GM12878 (cell line): ENCODE results near the gene DYNLT2B. TPM values are rescaled to one million over a fixed set of nuclear protein-coding genes. Genes with fewer than 3 reads are reported as not detected.
"Not testable (repeated sequence)": the region's sequence is repeated elsewhere in the genome, so short reads cannot be mapped to it uniquely, and the experiment has no call there.

ENCODE experiments used
- ATAC-seq: fragments of 200-7000 bp; cut with Tn5 transposase; 3 replicates; pipeline ENCODE4 v1.9.1; 2020; ENCODE audit warnings: mild to moderate bottlenecking, moderate library complexity
- BruUV-seq: library from RNA; stranded (reverse); fragments of 400-500 nt; replicated peaks from 2 replicates; lab custom pipeline; 2021; lab: Mats Ljungman, UMichigan
- CTCF ChIA-PET: fragments of 300-600 bp; sonication (Branson Sonifier 250); formaldehyde crosslinking; extraction: SDS; loops from one replicate; lab custom pipeline; 2021; ENCODE audit warnings: inconsistent platforms; lab: Yijun Ruan, JAX
- POLR2A ChIA-PET: fragments of 350-600 bp; formaldehyde crosslinking; extraction: SDS; loops from one replicate; lab custom pipeline; 2021; ENCODE audit warnings: inconsistent platforms; lab: Charles Lee
- RAD21 ChIA-PET: fragments of 300-600 bp; sonication (Branson Sonifier 250); formaldehyde crosslinking; loops from one replicate; lab custom pipeline; 2023; ENCODE audit warnings: antibody characterized with exemption; ENCODE audit not compliant: unreplicated experiment; lab: Charles Lee
- SMC1A ChIA-PET: fragments of 300-600 bp; sonication (Branson Sonifier 250); formaldehyde crosslinking; loops from one replicate; lab custom pipeline; 2023; ENCODE audit not compliant: unreplicated experiment, uncharacterized antibody; lab: Charles Lee
- DNase-seq: peaks from one replicate; pipeline ENCODE4 v3.0.0-alpha.2; 2011; ENCODE audit warnings: low read depth, low spot score
- FAIRE-seq: peaks from 3 replicates; lab custom pipeline; 2011; peaks lifted over from hg19 to GRCh38; lab: Jason Lieb, UNC
- H2AFZ ChIP-seq: 2 replicates; pipeline ENCODE4 v1.6.0; 2011; ENCODE audit warnings: low read depth, low read length, control low read depth; ENCODE audit not compliant: control insufficient read depth
- H3K27ac ChIP-seq: 2 replicates; pipeline ENCODE4 v1.5.1; 2011; ENCODE audit warnings: control low read depth; ENCODE audit not compliant: control insufficient read depth, insufficient read depth
- H3K27me3 ChIP-seq, 2 experiments: replicated peaks in 1 of 2; 2 replicates each; pipeline versions ENCODE4 v1.6.0 to v1.6.1; 2011; ENCODE audit warnings: low read length in 1 of 2; ENCODE audit not compliant: control insufficient read depth in 2 of 2, insufficient read depth in 2 of 2
- H3K36me3 ChIP-seq, 2 experiments: 2 replicates each; pipeline ENCODE4 v1.5.1; 2011; ENCODE audit warnings: low read length in 1 of 2; ENCODE audit not compliant: control insufficient read depth in 2 of 2, insufficient read depth in 2 of 2
- H3K4me1 ChIP-seq: 2 replicates; pipeline ENCODE4 v1.6.1; 2011; ENCODE audit warnings: mild to moderate bottlenecking, low read length, moderate library complexity, mixed read lengths; ENCODE audit not compliant: control insufficient read depth, insufficient read depth
- H3K4me2 ChIP-seq: 2 replicates; pipeline ENCODE4 v1.6.0; 2011; ENCODE audit warnings: control low read depth; ENCODE audit not compliant: control insufficient read depth, insufficient read depth
- H3K4me3 ChIP-seq: fragments of 200-600 bp; sonication (generic); 2 replicates; pipeline ENCODE4 v1.5.1; 2016
- H3K79me2 ChIP-seq: 2 replicates; pipeline ENCODE4 v1.6.0; 2011; ENCODE audit warnings: low read length; ENCODE audit not compliant: control insufficient read depth, insufficient read depth
- H3K9ac ChIP-seq: 2 replicates; pipeline ENCODE4 v1.8.0; 2011; ENCODE audit warnings: low read length, control low read depth, mixed read lengths; ENCODE audit not compliant: control insufficient read depth, insufficient read depth
- H3K9me3 ChIP-seq: replicated peaks from 3 replicates; pipeline ENCODE4 v1.5.1; 2011; ENCODE audit warnings: mild to moderate bottlenecking, low read length; ENCODE audit not compliant: control insufficient read depth, insufficient read depth
- H4K20me1 ChIP-seq: 2 replicates; pipeline ENCODE4 v1.6.0; 2011; ENCODE audit not compliant: control insufficient read depth, insufficient read depth
- RB1 ChIP-seq: fragments of 450-650 bp; formaldehyde crosslinking; IDR thresholded peaks from 2 replicates; pipeline ENCODE4 v1.6.1; 2017; ENCODE audit warnings: mild to moderate bottlenecking, borderline replicate concordance
- ZZZ3 ChIP-seq: IDR thresholded peaks from 2 replicates; pipeline ENCODE4 v1.6.1; 2011; ENCODE audit warnings: low read depth; ENCODE audit not compliant: control insufficient read depth, insufficient read length
- WGBS: methylation state at CpG from one replicate; pipeline ENCODE4 v1.1.6; 2016; ENCODE audit warnings: low lambda C conversion rate; ENCODE audit not compliant: insufficient replicate concordance, insufficient coverage; ENCODE audit errors: missing lambda C conversion rate; 5-methylcytosine and 5-hydroxymethylcytosine counted together
- in situ Hi-C: fragments of 300-500 bp; cut with MboI; formaldehyde crosslinking; loops from 9 replicates; pipeline ENCODE4 v1.14.3; 2018; ENCODE audit warnings: mixed read lengths
- intact Hi-C: fragments of 100-400 bp; cut with micrococcal nuclease; formaldehyde crosslinking; loops from one replicate; pipeline ENCODE4 v1.14.2; 2022; ENCODE audit not compliant: unreplicated experiment
- polyA plus RNA-seq, 11 experiments: library from polyadenylated mRNA; depleted of rRNA in 4 of 11; unstranded in 6 of 11; stranded (reverse) in 5 of 11; fragments of >200 nt; fragmentation: Nextera tagmentation in 4 of 11; fragmentation: Illumina TruSeq in 1 of 11; extraction: Ambion mirVana in 4 of 11; extraction: Trizol in 1 of 11; gene quantifications; 1 replicate in 1 of 11; 2 replicates in 10 of 11; pipeline versions ENCODE4 v1.2.1 to v1.2.3, GENCODE V29; 2011 to 2016; ENCODE audit warnings: inconsistent platforms in 2 of 11, missing spikeins in 2 of 11, low read depth in 1 of 11
- total RNA-seq, 4 experiments: library from RNA; depleted of rRNA in 3 of 4; stranded (reverse); fragments of >200 nt in 3 of 4; fragmentation: Illumina TruSeq in 1 of 4; extraction: Trizol in 1 of 4; gene quantifications; 2 replicates each; pipeline versions ENCODE4 v1.2.1 to v1.2.3, GENCODE V29; 2013 to 2021

The DYNLT2B gene
- total and polyA plus RNA-seq, 10 of the 15 experiments (the other 5 are each of a cell fraction or from before 2014, with no cell fraction given): 8.6 to 89.7 (median 21.9) TPM

- SMC1A ChIA-PET: interaction anchor here (0.6 to 2.1 kb wide), 2 partner anchors 16 to 263 kb away, joined by 3 to 5 read pairs; no protein-coding TSS in a partner anchor
- intact Hi-C loops (no loop called here), in situ Hi-C loops (no loop called here)
- RAD21 ChIA-PET: interaction anchor here (1.3 kb wide), 1 partner anchor 208 kb away, joined by 3 read pairs; no protein-coding TSS in a partner anchor
- Histone ChIP-seq H3K4me2 (no peak overlapping the region), H3K27me3 (no peaks in the 10 kb centered on the region), H3K79me2 (peaks cover 17% of the 10 kb centered on the region), H3K9me3 (no peaks in the 10 kb centered on the region), H3K36me3 (no peaks in the 10 kb centered on the region; a peak in 1 of 4 replicates), H3K4me1 (no peaks in the 10 kb centered on the region), H3K4me3 (no peak overlapping the region), H4K20me1 (no peaks in the 10 kb centered on the region), H3K9ac (no peak overlapping the region), H3K27ac (no peak overlapping the region)
- no peak for FAIRE-seq
- POLR2A ChIA-PET: interaction anchor here (0.8 to 0.9 kb wide), 2 partner anchors 9 to 37 kb away, joined by 4 read pairs; no protein-coding TSS in a partner anchor
- BruUV-seq: no TSS peak
- DNase-seq: no peak
- CTCF ChIA-PET: no interaction called here
- ATAC-seq: no peak
- 96% methylated on average over 3 of the region's 3 CpGs for WGBS
- TF ChIP-seq RB1: no peak
- TF ChIP-seq ZZZ3: no peak
- TF ChIP-seq, all 136 proteins: peak for 0
- H2AFZ ChIP-seq: no peak overlapping the region
Measured at GRCh38 chr3:196314597-196314996, 3.4 kb downstream of the DYNLT2B start.

GRCh38 chr3:196314086-196314485 is 4.0 kb downstream of the DYNLT2B start:
- H3K27ac ChIP-seq, H3K27me3 ChIP-seq, H4K20me1 ChIP-seq, SMC1A ChIA-PET, H3K9ac ChIP-seq, H3K9me3 ChIP-seq, H3K36me3 ChIP-seq, FAIRE-seq, in situ Hi-C loops, H3K4me1 ChIP-seq, ATAC-seq, H2AFZ ChIP-seq, DNase-seq, H3K4me3 ChIP-seq, intact Hi-C loops, BruUV-seq, H3K4me2 ChIP-seq: not testable (repeated sequence)
- H3K79me2 ChIP-seq: peaks cover 16% of the 10 kb centered on the region
- ChIA-PET CTCF (interaction anchor here (0.7 kb wide), 1 partner anchor 93 kb away, joined by 4 read pairs; no protein-coding TSS in a partner anchor), RAD21 (interaction anchor here (1.3 kb wide), 1 partner anchor 209 kb away, joined by 3 read pairs; no protein-coding TSS in a partner anchor), POLR2A (interaction anchor here (0.9 kb wide), 1 partner anchor 8 kb away, joined by 4 read pairs; no protein-coding TSS in a partner anchor)
- WGBS: 95% methylated on average over 7 of the region's 7 CpGs

GRCh38 chr3:196302960-196303359 is 15.1 kb downstream of the DYNLT2B start:
- H3K27ac ChIP-seq, intact Hi-C loops, H3K4me3 ChIP-seq, H3K9ac ChIP-seq, H3K4me1 ChIP-seq, DNase-seq, in situ Hi-C loops, H3K9me3 ChIP-seq, ATAC-seq, BruUV-seq, FAIRE-seq, H3K27me3 ChIP-seq, CTCF ChIA-PET, RAD21 ChIA-PET, SMC1A ChIA-PET, H4K20me1 ChIP-seq, H2AFZ ChIP-seq, H3K36me3 ChIP-seq, H3K79me2 ChIP-seq, H3K4me2 ChIP-seq: not testable (repeated sequence)
- WGBS: 98% methylated on average over 8 of the region's 8 CpGs
- POLR2A ChIA-PET: interaction anchor here (0.6 to 0.8 kb wide), 3 partner anchors 12 to 30 kb away, joined by 3 read pairs; no protein-coding TSS in a partner anchor
